ENCODE data around the gene AREL1.

Gene AREL1

DNA sequence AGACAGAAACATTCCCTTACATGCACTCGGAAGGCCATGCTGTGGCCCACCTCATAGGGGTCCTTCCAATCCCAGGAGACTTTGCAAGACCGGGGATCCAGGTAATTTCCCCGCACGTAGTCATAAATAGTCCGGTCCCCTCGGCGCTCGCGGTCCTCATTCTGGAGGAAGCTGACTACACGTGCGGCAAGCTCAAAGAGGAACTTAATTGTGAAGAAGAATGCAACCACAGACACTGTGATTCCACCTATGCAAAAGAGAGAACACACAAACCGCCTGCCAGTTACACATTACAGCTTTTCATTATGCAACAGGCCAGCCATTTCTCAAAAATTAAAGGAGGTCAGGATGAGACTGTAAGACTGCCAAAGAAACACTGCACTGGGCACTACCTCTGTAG is 28.4 kb downstream of the AREL1 start:
- H3K27ac ChIP-seq = no peak overlapping the region
- TF ChIP-seq ZFX (IDR thresholded peaks at IDR 0.05) = no peak
- TF ChIP-seq, protein P1, sequence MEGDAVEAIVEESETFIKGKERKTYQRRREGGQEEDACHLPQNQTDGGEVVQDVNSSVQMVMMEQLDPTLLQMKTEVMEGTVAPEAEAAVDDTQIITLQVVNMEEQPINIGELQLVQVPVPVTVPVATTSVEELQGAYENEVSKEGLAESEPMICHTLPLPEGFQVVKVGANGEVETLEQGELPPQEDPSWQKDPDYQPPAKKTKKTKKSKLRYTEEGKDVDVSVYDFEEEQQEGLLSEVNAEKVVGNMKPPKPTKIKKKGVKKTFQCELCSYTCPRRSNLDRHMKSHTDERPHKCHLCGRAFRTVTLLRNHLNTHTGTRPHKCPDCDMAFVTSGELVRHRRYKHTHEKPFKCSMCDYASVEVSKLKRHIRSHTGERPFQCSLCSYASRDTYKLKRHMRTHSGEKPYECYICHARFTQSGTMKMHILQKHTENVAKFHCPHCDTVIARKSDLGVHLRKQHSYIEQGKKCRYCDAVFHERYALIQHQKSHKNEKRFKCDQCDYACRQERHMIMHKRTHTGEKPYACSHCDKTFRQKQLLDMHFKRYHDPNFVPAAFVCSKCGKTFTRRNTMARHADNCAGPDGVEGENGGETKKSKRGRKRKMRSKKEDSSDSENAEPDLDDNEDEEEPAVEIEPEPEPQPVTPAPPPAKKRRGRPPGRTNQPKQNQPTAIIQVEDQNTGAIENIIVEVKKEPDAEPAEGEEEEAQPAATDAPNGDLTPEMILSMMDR (conservative IDR thresholded peaks at IDR 0.05) = no peak

DNA sequence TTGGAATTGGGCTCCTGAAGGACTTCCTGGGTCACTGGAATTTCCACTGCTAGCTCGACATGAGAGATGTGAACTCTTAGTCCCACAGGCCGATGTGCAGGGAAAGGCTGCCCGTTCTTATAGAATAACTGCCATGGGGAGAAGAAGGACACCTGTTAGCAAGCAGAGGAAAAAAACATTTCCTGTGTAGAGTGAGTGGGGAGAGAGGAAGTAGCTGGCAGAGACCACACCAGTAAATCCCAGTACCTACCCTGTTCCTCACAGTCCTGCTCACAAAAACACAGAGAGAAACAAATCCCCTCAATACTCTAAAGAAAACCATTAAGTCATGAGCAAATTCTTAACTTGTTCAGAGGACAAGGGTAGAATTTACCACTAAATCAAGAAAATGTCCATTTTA is 29.5 kb downstream of the AREL1 start:
- no peak overlapping the region for H3K27ac ChIP-seq
- TF ChIP-seq, protein P1 (conservative IDR thresholded peaks at IDR 0.05) = no peak
- no peak for TF ChIP-seq ZFX (IDR thresholded peaks at IDR 0.05)

- no peak overlapping the region for H3K27ac ChIP-seq
- no peak for TF ChIP-seq ZFX (IDR thresholded peaks at IDR 0.05)
- TF ChIP-seq, protein P1 (conservative IDR thresholded peaks at IDR 0.05) = no peak
Observed at GRCh38 chr14:74682169-74682952, 30.5 kb downstream of the AREL1 start.

- H3K27ac ChIP-seq = no peak overlapping the region
- TF ChIP-seq, protein P1 (conservative IDR thresholded peaks at IDR 0.05) = no peak
Observed at GRCh38 chr14:74675219-74675618, 37.7 kb downstream of the AREL1 start.

GRCh38 chr14:74673768-74674167 is 39.1 kb downstream of the AREL1 start:
- no peak overlapping the region for H3K27ac ChIP-seq
- no peak for TF ChIP-seq ZFX (IDR thresholded peaks at IDR 0.05)
- TF ChIP-seq, protein P1 (conservative IDR thresholded peaks at IDR 0.05) = no peak

GRCh38 chr14:74671789-74672188 is 41.1 kb downstream of the AREL1 start:
- TF ChIP-seq ZFX (IDR thresholded peaks at IDR 0.05) = no peak
- TF ChIP-seq, protein P1 (conservative IDR thresholded peaks at IDR 0.05) = no peak
- H3K27ac ChIP-seq = no peak overlapping the region

- TF ChIP-seq ZFX (IDR thresholded peaks at IDR 0.05) = no peak
- TF ChIP-seq, protein P1 (conservative IDR thresholded peaks at IDR 0.05) = no peak
- H3K27ac ChIP-seq = no peak overlapping the region
Observed at GRCh38 chr14:74670726-74671411, 42.0 kb downstream of the AREL1 start.

Data from C4-2B (cell line).